T-cell (primary cell): ENCODE measurements around the gene NR1I3. TPM values are rescaled to one million over a fixed set of nuclear protein-coding genes. Genes with fewer than 3 reads are reported as not detected.
"Not testable (repeated sequence)": the region's sequence is repeated elsewhere in the genome, so short reads cannot be mapped to it uniquely, and the experiment has no call there.

Experiments
- ATAC-seq, 4 experiments: fragments of 200-7000 bp in 3 of 4; fragments of 150-1000 bp in 1 of 4; cut with Tn5 transposase; replicated peaks in 1 of 4; 1 replicate in 3 of 4; 2 replicates in 1 of 4; pipeline ENCODE4 v1.10.0; 2021; ENCODE audit warnings: moderate library complexity in 3 of 4, mild to moderate bottlenecking in 2 of 4, moderate number of reproducible peaks in 1 of 4
- CTCF ChIA-PET, 2 donors: fragments of 300-600 bp; sonication (Branson Sonifier 250); formaldehyde crosslinking; loops; one replicate each; lab custom pipeline; 2022; ENCODE audit warnings: antibody characterized with exemption in 2 of 2; lab: Charles Lee
- POLR2A ChIA-PET, 2 donors: fragments of 300-600 bp; sonication (Branson Sonifier 250); formaldehyde crosslinking; loops; one replicate each; lab custom pipeline; 2022; ENCODE audit warnings: antibody characterized with exemption in 2 of 2; lab: Charles Lee
- DNase-seq, 35 experiments: peaks; one replicate each; pipeline versions ENCODE4 v3.0.0 to v3.0.0-alpha.2; 2013 to 2023
- H3K27ac ChIP-seq: one replicate; pipeline ENCODE4 v1.5.1; 2013; ENCODE audit warnings: low read length
- H3K27me3 ChIP-seq, 2 experiments: replicated peaks in 1 of 2; 1 replicate in 1 of 2; 2 replicates in 1 of 2; pipeline versions ENCODE4 v1.6.1 to v1.7.0; 2013; ENCODE audit warnings: low read length in 1 of 2, mixed read lengths in 1 of 2; ENCODE audit not compliant: control insufficient read depth in 2 of 2, insufficient read depth in 2 of 2; ENCODE audit errors: extremely low read depth in 1 of 2
- H3K36me3 ChIP-seq, 2 donors: 1 replicate in 1 of 2; 2 replicates in 1 of 2; pipeline versions ENCODE4 v1.6.1 to v1.7.0; 2013; ENCODE audit warnings: low read length in 1 of 2; ENCODE audit not compliant: control insufficient read depth in 2 of 2, insufficient read depth in 1 of 2; ENCODE audit errors: extremely low read depth in 1 of 2
- H3K4me1 ChIP-seq, 2 experiments: 1 replicate in 1 of 2; 2 replicates in 1 of 2; pipeline versions ENCODE4 v1.6.1 to v1.7.0; 2013; ENCODE audit warnings: low read length in 2 of 2, mixed read lengths in 1 of 2; ENCODE audit not compliant: insufficient read depth in 2 of 2, control insufficient read depth in 1 of 2; ENCODE audit errors: extremely low read depth in 1 of 2
- H3K4me3 ChIP-seq, 2 donors: 1 replicate in 1 of 2; 2 replicates in 1 of 2; pipeline versions ENCODE4 v1.5.1 to v1.7.0; 2013; ENCODE audit warnings: mild to moderate bottlenecking in 2 of 2, low read length in 1 of 2, moderate library complexity in 1 of 2; ENCODE audit not compliant: control insufficient read depth in 1 of 2; ENCODE audit errors: extremely low read depth in 1 of 2
- H3K9me3 ChIP-seq: 2 replicates; pipeline ENCODE4 v1.7.0; 2013
- H3K27ac Mint-ChIP-seq, 2 donors: one replicate each; pipeline ENCODE4 v1.8.0; 2020 to 2021; ENCODE audit warnings: mild to moderate bottlenecking in 2 of 2, mixed read lengths in 2 of 2
- H3K27me3 Mint-ChIP-seq, 2 donors: one replicate each; pipeline ENCODE4 v1.8.0; 2021 to 2022; ENCODE audit warnings: mixed read lengths in 2 of 2
- H3K36me3 Mint-ChIP-seq: one replicate; pipeline ENCODE4 v1.8.0; 2021; ENCODE audit warnings: mixed read lengths
- H3K4me1 Mint-ChIP-seq, 3 donors: one replicate each; pipeline ENCODE4 v1.8.0; 2020 to 2022; ENCODE audit warnings: mixed read lengths in 3 of 3, mild to moderate bottlenecking in 1 of 3
- H3K4me3 Mint-ChIP-seq, 3 donors: one replicate each; pipeline ENCODE4 v1.8.0; 2020 to 2022; ENCODE audit warnings: mild to moderate bottlenecking in 3 of 3, mixed read lengths in 3 of 3, moderate library complexity in 3 of 3
- H3K9me3 Mint-ChIP-seq, 3 donors: one replicate each; pipeline ENCODE4 v1.8.0; 2020 to 2022; ENCODE audit warnings: mixed read lengths in 3 of 3
- WGBS: methylation state at CpG from one replicate; pipeline ENCODE4 v1.1.5; 2013; ENCODE audit warnings: missing lambda C conversion rate; ENCODE audit not compliant: insufficient coverage; 5-methylcytosine and 5-hydroxymethylcytosine counted together
- total RNA-seq, 35 experiments: library from RNA in 6 of 35; stranded (reverse) in 6 of 35; fragments of 120-200 nt in 1 of 35; gene quantifications; one replicate each; pipeline versions ENCODE4 v1.2.1 to v1.2.4 and lab custom pipeline; 2013 to 2026

The NR1I3 gene
- total RNA-seq, 5 donors from 2014 or later (not counting 1 experiment from before 2014, with no cell fraction given), result not detected

DNA sequence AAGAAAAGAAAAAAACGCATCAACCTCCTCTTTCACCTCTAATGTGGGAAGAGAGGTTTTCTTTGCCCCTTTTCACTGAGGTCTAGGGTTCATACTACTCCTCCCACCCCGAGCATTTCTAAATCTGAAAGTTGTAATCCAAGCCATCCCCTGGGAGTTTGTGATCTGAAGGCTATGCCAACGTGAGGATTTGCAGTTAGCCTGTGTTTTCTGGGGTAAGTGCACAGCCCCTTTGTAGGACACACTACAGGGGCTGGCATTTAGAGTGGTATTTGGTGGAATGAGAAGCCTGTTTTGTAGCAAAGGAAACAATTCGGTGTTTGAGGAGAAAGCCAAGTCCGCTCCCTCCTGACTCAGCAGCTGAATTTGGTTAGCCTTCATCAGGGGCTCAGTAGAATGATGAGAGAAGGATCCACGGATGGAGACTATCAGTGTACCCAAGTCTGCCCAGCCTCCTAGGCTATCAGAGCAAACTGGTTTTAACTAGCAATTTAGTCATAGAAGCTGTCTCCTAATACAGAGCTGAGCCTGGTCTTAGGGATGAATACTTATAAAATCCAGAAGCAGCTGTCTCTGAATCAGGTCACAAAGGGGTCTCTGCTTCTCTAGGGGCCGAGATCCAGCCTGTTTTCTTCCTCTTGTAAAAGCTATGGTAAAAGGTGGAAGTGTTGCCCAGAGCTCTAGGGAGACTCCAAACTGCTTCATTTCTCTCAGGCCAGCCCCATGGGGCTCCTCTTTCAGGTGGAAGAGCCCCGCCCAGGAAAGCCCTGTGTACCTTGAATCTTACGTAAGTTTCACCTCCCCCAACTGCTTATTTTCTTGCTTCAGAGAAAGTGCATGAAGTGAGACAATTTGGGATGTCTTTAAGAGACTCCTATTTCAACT lies 22.6 kb upstream of the NR1I3 start:
- peaks cover 19 to 25% (median 21%) of the 10 kb centered on the region in 3 donors for H3K4me1 Mint-ChIP-seq
- H3K9me3 ChIP-seq, result no peaks in the 10 kb centered on the region
- DNase-seq (no peak), ATAC-seq (no peak)
- no peak overlapping the region for H3K27ac ChIP-seq
- WGBS, result 39% methylated on average over 3 of the region's 9 CpGs
- no peaks in the 10 kb centered on the region for H3K36me3 ChIP-seq
- H3K9me3 Mint-ChIP-seq, result peaks cover 0 to 23% (median 12%) of the 10 kb centered on the region in 3 donors
- no peak overlapping the region for H3K4me3 ChIP-seq
- H3K27me3 ChIP-seq, result peaks cover 14 to 61% of the 10 kb centered on the region in 2 experiments
- H3K27ac Mint-ChIP-seq, result no peak overlapping the region
- H3K27me3 Mint-ChIP-seq, result peaks cover 59 to 63% of the 10 kb centered on the region in 2 donors
- H3K4me1 ChIP-seq, result peaks cover 3 to 14% of the 10 kb centered on the region in 2 experiments
- ChIA-PET CTCF (interaction anchor here in 1 of 2 donors (1.2 kb wide), 1 partner anchor 11 kb away, joined by 3 read pairs; no protein-coding TSS in a partner anchor), POLR2A (no interaction called here)
- peaks cover 17% of the 10 kb centered on the region for H3K36me3 Mint-ChIP-seq
- peak overlapping the region in 1 of 3 donors; percentile 80 for H3K4me3 Mint-ChIP-seq

- ATAC-seq, result no peak
- peak overlapping the region in 1 of 3 donors; percentile 80 for H3K4me3 Mint-ChIP-seq
- peaks cover 19 to 25% (median 21%) of the 10 kb centered on the region in 3 donors for H3K4me1 Mint-ChIP-seq
- WGBS, result no CpG with 5 or more reads among the region's 1 CpG
- DNase-seq, result no peak
- ChIA-PET POLR2A (no interaction called here), CTCF (interaction anchor here in 1 of 2 donors (0.6 to 1.2 kb wide), 2 partner anchors 10 to 41 kb away, joined by 3 read pairs; no protein-coding TSS in a partner anchor)
- peaks cover 17% of the 10 kb centered on the region for H3K36me3 Mint-ChIP-seq
- peaks cover 58 to 60% of the 10 kb centered on the region in 2 donors for H3K27me3 Mint-ChIP-seq
- no peak overlapping the region for H3K27ac ChIP-seq
- no peak overlapping the region for H3K4me3 ChIP-seq
- H3K27me3 ChIP-seq, result peaks cover 14 to 57% of the 10 kb centered on the region in 2 experiments
- peaks cover 3 to 14% of the 10 kb centered on the region in 2 experiments for H3K4me1 ChIP-seq
- H3K36me3 ChIP-seq, result no peaks in the 10 kb centered on the region
- H3K9me3 ChIP-seq, result no peaks in the 10 kb centered on the region
- H3K27ac Mint-ChIP-seq, result no peak overlapping the region
- H3K9me3 Mint-ChIP-seq, result peaks cover 0 to 25% (median 12%) of the 10 kb centered on the region in 3 donors
Measured at GRCh38 chr1:161259765-161260164, 21.8 kb upstream of the NR1I3 start.

GRCh38 chr1:161259345-161259702 lies 21.3 kb upstream of the NR1I3 start:
- Mint-ChIP-seq H3K36me3 (peaks cover 17% of the 10 kb centered on the region), H3K27me3 (peaks cover 54 to 57% of the 10 kb centered on the region in 2 donors), H3K4me1 (peaks cover 19 to 25% (median 21%) of the 10 kb centered on the region in 3 donors), H3K27ac (peak overlapping the region in 1 of 2 donors; percentile 39), H3K9me3 (peaks cover 0 to 25% (median 12%) of the 10 kb centered on the region in 3 donors), H3K4me3 (peak overlapping the region; percentile 57 to 80 (median 63))
- ChIA-PET POLR2A (no interaction called here), CTCF (no interaction called here)
- no CpG with 5 or more reads among the region's 6 CpGs for WGBS
- no peaks in the 10 kb centered on the region for H3K9me3 ChIP-seq
- peaks cover 3 to 14% of the 10 kb centered on the region in 2 experiments for H3K4me1 ChIP-seq
- no peaks in the 10 kb centered on the region for H3K36me3 ChIP-seq
- DNase-seq, result no peak
- H3K27ac ChIP-seq, result no peak overlapping the region
- no peak for ATAC-seq
- H3K27me3 ChIP-seq, result peaks cover 14 to 54% of the 10 kb centered on the region in 2 experiments
- H3K4me3 ChIP-seq, result peak overlapping the region in 1 of 2 donors; percentile 65

DNA sequence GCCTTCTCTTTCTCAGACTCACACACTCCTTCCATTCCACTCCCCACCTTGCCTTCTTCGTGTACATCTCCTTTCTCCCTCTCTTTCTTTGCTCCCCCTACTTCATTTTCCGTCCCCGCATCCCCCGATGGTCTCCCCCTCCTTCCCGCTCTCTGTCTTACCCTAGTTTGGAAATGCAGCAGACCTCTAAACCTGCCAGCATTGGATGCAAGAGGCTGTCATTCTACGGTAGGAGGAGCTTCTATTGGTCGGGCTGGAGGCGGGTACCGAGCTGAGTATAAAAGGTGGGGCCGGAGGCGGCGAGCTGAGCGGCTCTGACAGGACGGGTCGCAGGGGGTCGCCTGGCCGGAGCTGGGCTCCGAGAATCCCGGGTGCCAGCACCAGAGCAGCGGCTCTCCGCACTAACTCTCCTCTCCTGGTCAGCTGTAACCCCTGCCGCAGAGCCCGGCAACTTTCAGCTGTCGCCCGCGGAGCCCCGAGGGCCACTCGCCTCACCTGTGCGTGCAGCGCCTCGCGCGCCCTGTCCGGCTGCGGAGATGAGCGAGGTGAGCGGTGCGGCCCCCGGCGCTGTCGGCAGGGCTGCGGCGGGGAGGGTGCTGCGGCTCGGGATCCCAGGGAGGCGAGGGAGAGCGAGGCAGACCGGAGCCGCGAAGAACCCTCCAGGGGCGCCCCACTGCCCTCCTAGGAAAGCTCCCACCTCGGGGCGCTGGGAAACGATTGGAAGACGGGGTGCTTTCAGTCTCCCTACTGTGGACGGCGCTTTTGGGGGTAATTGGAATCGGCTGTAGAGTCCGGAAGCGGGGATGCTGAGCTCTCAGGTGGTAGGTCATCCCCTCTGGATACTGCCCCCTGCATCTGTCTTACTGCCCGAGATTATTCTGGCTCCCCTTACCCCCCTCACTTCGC lies 20.7 kb upstream of the NR1I3 start, which contains the start of gene PCP4L1:
TSS of gene PCP4L1 (plus strand) at position 307 of the 906 bp plus-strand sequence. CDS start at position 537, 230 bp downstream.
- peak within 1 kb of the TSS; percentile 39 for H3K27ac Mint-ChIP-seq
- peak within 1 kb of the TSS; percentile 30 to 65 for H3K4me3 ChIP-seq
- CTCF ChIA-PET, result interaction anchor here in 1 of 2 donors (0.7 to 0.9 kb wide), 4 partner anchors 24 to 127 kb away, joined by 3 to 7 read pairs (median 4); no protein-coding TSS in a partner anchor

DNA sequence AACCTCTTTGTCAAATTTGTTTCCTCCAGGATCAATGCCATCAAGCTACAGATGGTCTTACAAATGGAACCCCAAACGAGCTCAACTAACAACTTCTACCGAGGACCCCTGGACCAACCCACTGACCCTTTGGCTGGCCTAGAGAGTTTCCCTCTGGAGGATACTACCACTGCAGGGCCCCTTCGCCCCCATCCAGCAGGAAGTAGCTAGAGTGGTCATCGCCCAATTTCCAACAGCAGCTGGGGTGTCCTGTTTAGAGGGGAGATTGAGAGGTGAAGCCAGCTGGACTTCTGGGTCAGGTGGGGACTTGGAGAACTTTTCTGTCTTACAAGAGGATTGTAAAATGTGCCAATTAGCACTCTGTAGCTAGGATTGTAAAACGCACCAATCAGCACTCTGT lies 19.1 kb upstream of the NR1I3 start:
- 90% methylated on average over 4 of the region's 5 CpGs for WGBS
- H3K4me3 ChIP-seq, CTCF ChIA-PET, POLR2A ChIA-PET, ATAC-seq, H3K9me3 ChIP-seq, H3K4me3 Mint-ChIP-seq, H3K27ac Mint-ChIP-seq, H3K27ac ChIP-seq, H3K36me3 ChIP-seq: not testable (repeated sequence)
- Histone ChIP-seq H3K27me3 (peaks cover 12 to 44% of the 10 kb centered on the region in 2 experiments), H3K4me1 (peaks cover 3 to 14% of the 10 kb centered on the region in 2 experiments)
- H3K36me3 Mint-ChIP-seq, result peaks cover 17% of the 10 kb centered on the region
- peak in 7 of 35 experiments; percentile 5 to 23 (median 7) for DNase-seq
- peaks cover 0 to 25% (median 12%) of the 10 kb centered on the region in 3 donors for H3K9me3 Mint-ChIP-seq
- peaks cover 50 to 55% of the 10 kb centered on the region in 2 donors for H3K27me3 Mint-ChIP-seq
- H3K4me1 Mint-ChIP-seq, result peaks cover 19 to 25% (median 21%) of the 10 kb centered on the region in 3 donors

More for the DNA sequence above, 20.7 kb upstream of the NR1I3 start, which contains the start of gene PCP4L1:
- H3K9me3 ChIP-seq, result no peaks in the 10 kb centered on the region
- Mint-ChIP-seq H3K9me3 (peaks cover 0 to 25% (median 12%) of the 10 kb centered on the region in 3 donors), H3K36me3 (peaks cover 17% of the 10 kb centered on the region), H3K27me3 (peaks cover 54 to 57% of the 10 kb centered on the region in 2 donors), H3K4me1 (peaks cover 19 to 25% (median 21%) of the 10 kb centered on the region in 3 donors), H3K4me3 (peak within 1 kb of the TSS; percentile 57 to 80 (median 63))
- ATAC-seq (peak; percentile 76 to 96 (median 82)), DNase-seq (peak in 23 of 35 experiments; percentile 3 to 37 (median 11))
- no peak within 1 kb of the TSS for H3K27ac ChIP-seq
- peaks cover 14 to 48% of the 10 kb centered on the region in 2 experiments for H3K27me3 ChIP-seq
- WGBS, result 6% methylated on average over 51 of the region's 62 CpGs
- no peaks in the 10 kb centered on the region for H3K36me3 ChIP-seq
- POLR2A ChIA-PET, result interaction anchor here (0.7 to 1.0 kb wide), 5 partner anchors 9 to 237 kb away, joined by 6 to 11 read pairs (median 9); no protein-coding TSS in a partner anchor
- H3K4me1 ChIP-seq, result peaks cover 3 to 14% of the 10 kb centered on the region in 2 experiments
